ENCODE results near the gene MYO7B.

MYO7B gene

GRCh38 chr2:127575941-127576432 lies 40.5 kb downstream of the MYO7B start:
- FAIRE-seq, result no peak

- FAIRE-seq, result no peak
These were observed 41.1 kb downstream of the MYO7B start for GRCh38 chr2:127576433-127577207.

- FAIRE-seq, result no peak
These were observed 41.7 kb downstream of the MYO7B start for GRCh38 chr2:127577208-127577475.

- no peak for FAIRE-seq
These were observed 42.0 kb downstream of the MYO7B start for GRCh38 chr2:127577503-127577902.

- FAIRE-seq, result no peak
These were observed 42.5 kb downstream of the MYO7B start for GRCh38 chr2:127577973-127578372.

GRCh38 chr2:127578411-127578810 lies 42.9 kb downstream of the MYO7B start:
- FAIRE-seq, result no peak

GRCh38 chr2:127579231-127579630 lies 43.7 kb downstream of the MYO7B start:
- FAIRE-seq, result no peak

- FAIRE-seq, result no peak
These were observed 44.9 kb downstream of the MYO7B start for GRCh38 chr2:127580167-127581049.

- FAIRE-seq, result no peak
These were observed 45.5 kb downstream of the MYO7B start for GRCh38 chr2:127581050-127581345.

GRCh38 chr2:127581516-127582490 lies 46.3 kb downstream of the MYO7B start:
- no peak for FAIRE-seq

GRCh38 chr2:127582863-127583861 lies 47.7 kb downstream of the MYO7B start:
- no peak for FAIRE-seq

GRCh38 chr2:127584047-127584446 lies 48.6 kb downstream of the MYO7B start:
- no peak for FAIRE-seq

GRCh38 chr2:127584516-127585033 lies 49.1 kb downstream of the MYO7B start:
- FAIRE-seq, result no peak

GRCh38 chr2:127585270-127585807 lies 49.9 kb downstream of the MYO7B start:
- no peak for FAIRE-seq

- no peak for FAIRE-seq
These were observed 50.7 kb downstream of the MYO7B start for GRCh38 chr2:127586136-127586535.

GRCh38 chr2:127586746-127587295 lies 51.3 kb downstream of the MYO7B start:
- FAIRE-seq, result no peak

- FAIRE-seq, result no peak
These were observed 52.8 kb downstream of the MYO7B start for GRCh38 chr2:127588241-127588640.

- no peak for FAIRE-seq
These were observed 53.9 kb downstream of the MYO7B start for GRCh38 chr2:127589358-127589757.

GRCh38 chr2:127589841-127590240 lies 54.4 kb downstream of the MYO7B start:
- no peak for FAIRE-seq

GRCh38 chr2:127590386-127591190 lies 55.1 kb downstream of the MYO7B start:
- no peak for FAIRE-seq
